Measurements from ENCODE around the gene TBCCD1.

TBCCD1 gene

DNA sequence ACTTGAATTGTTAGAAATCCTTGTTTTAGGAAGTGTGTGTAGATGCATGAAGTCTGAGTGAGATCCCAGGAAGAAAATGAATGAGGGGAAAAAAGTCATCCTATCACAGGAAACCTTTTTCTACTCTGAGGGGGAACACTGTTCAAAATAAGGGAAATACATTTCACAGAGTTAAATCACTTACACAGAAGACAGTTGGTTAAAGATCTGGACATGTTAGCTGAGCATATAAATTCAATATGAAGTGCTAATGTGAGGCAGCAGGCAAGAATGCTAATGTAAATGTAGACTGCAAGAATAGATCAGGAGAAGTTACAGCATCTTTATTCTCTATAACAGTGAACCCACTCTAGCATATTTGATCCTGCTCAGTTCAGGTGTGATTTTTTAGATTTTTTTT, 2.6 kb downstream of the TBCCD1 start:
- in situ Hi-C loops (cut with MboI; ENCODE audit: low sequenced_read_pairs), result no loop called here

DNA sequence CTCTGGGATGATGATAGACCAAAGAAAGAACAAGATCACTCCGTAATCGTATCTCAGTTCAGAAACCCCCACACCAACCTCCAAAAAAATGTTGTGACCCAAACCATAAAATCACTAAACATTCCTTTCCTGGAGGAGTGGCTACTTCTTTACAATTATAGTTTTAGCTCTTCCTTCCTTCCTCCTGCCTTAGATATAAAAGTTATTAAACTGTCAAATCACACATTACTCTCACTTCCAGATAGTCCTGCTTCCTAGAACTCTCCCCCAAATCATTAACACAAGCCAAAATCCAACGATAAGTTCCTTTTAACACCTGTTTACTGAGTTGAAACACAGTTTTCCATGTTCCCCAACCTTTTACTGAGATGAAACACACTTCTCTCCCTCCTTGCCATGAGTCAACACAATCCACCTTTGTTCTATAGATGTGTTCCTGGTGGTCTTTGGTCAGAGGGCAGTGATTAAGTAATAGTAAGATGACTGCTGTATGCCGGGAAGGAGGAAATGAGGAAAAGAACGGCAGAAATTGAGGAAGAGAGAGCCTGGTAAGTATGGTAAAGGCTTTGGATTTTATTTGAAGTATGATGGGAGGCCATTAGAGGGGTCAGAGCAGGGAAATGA, 14.6 kb downstream of the TBCCD1 start:
- in situ Hi-C loops (cut with MboI; ENCODE audit: low sequenced_read_pairs), result no loop called here

DNA sequence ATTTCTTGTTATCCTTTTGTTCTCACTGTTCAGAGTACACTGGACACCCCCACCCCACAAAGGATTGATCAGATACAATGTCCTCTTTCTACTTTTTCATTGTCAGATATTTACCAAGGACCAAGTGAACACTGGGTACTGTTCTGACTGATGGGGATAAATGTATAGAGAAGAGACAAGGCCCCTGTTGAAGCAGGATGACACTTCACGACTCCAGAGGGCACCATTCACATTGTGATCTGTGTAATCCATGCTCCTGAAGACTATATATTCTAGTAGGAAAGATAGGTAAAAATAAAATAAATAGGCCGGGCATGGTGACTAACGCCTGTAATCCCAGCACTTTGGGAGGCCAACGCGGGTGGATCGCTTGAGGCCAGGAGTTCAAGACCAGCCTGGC, 15.8 kb downstream of the TBCCD1 start:
- in situ Hi-C loops (cut with MboI; ENCODE audit: low sequenced_read_pairs), result no loop called here

DNA sequence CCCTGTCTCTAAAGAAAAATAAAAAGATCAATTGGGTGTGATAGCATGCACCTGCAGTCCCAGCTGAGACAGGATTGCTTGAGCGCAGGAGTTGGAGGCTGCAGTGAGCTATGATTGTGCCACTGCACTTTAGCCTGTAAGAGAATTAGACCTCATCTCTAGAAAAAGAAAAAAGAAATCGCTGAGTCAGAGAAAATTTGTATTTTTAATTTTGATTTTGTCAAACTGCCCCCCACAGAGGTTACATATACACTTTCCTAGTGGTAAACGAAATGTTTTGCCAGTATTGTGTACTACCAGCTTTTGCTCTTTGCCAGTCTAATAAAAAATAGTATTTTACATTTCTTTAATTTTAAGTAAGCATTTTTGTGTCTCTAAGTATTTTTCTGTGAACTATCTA, 17.6 kb downstream of the TBCCD1 start:
- in situ Hi-C loops (cut with MboI; ENCODE audit: low sequenced_read_pairs), result loop anchor here (10.0 kb wide), 1 partner anchor 565 kb away; no protein-coding TSS in a partner anchor

DNA sequence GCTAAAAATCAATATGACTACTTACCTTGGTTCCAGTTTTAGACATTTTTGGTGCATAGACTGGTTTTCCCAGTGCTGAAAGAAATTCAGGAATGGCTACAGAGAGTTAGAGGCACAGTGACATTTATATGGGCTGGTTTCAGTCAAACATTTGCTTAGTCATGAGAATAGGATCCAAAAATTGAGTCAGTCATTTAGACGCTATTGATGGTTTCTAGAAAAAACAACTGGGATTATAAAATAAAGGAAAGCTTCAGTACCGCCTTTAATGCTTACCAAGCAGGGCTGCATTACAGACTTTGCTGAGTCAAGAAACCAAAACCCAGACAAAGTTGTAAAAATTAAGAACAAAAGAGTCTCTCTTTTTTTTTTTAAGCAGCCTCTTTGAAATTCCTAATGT, 22.9 kb downstream of the TBCCD1 start, which contains the start of gene CRYGS:
Gene CRYGS, minus strand, starts transcription at position 100 of the 400 bp plus-strand sequence. Its CDS starts 54 bp downstream, at position 46.
- in situ Hi-C loops (cut with MboI; ENCODE audit: low sequenced_read_pairs), result loop anchor here (10.0 kb wide), 1 partner anchor 559 kb away; no protein-coding TSS in a partner anchor

DNA sequence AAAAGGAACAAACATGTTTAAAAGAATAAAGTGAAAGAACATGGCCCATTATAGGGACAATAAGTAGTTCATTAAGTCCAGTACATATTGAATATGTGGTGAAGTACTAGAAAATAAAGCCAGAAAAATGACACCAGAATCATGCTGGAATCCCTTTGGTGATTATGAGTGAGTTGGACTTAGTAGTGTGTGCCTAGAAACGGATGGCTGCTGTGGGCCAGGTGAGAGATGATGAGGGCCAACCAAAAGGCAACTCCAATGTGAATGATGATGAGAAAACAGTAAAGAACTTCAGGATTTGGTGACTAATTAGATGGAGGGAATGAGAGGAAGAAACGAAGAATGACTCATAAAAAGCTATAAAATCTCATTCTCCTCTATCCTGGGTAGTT, 26.3 kb downstream of the TBCCD1 start:
- in situ Hi-C loops (cut with MboI; ENCODE audit: low sequenced_read_pairs), result loop anchor here (10.0 kb wide), 1 partner anchor 556 kb away; no protein-coding TSS in a partner anchor

DNA sequence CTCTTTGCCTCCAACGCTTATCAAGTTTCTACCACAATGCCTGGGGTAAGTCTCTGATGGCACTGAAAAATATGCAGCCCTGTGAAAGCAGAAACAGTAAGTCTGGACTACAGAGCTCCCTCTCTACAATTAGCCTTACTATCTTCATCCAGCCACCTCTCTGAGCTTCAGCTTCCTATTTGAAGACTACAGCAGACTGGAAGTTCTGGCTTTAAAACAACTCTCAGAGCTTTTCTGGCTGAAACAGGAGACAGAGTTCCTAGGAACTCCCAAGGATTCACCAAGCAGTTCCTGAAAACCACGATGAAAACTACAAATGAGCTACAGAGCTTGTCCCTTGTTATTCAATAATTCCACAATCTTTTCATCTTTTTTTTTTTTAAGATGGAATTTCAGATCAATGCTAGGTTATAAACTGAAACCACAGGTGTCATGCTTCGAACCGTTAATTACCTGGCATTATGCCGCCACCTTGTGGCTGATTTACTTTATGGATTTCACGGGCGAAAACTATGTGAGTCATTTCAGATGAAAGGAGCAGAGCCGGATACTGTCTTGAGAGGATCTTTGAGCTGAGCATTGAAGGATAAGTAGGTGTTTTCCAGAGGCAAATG, 26.8 kb downstream of the TBCCD1 start:
- in situ Hi-C loops (cut with MboI; ENCODE audit: low sequenced_read_pairs), result loop anchor here (10.0 kb wide), 1 partner anchor 556 kb away; no protein-coding TSS in a partner anchor

DNA sequence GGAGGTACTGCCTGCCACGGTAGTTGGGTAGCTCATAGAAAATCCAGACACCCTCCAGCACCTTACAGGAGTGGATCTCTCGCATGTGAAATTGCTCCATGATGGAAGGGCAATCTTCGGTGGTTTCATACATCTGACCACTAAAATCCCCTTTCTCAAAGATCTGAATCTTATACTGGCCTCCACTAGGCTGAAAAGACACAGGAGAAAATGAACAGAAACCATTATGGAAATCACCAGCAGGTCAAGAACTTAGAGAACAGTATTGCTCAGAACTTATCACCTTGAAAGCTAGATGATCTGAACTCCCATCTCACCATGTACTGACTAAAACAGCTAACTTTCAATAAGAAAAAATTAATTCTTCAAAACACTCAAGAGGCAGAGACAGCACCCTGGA, 28.4 kb downstream of the TBCCD1 start:
- in situ Hi-C loops (cut with MboI; ENCODE audit: low sequenced_read_pairs), result loop anchor here (10.0 kb wide), 1 partner anchor 284 kb away; no protein-coding TSS in a partner anchor

DNA sequence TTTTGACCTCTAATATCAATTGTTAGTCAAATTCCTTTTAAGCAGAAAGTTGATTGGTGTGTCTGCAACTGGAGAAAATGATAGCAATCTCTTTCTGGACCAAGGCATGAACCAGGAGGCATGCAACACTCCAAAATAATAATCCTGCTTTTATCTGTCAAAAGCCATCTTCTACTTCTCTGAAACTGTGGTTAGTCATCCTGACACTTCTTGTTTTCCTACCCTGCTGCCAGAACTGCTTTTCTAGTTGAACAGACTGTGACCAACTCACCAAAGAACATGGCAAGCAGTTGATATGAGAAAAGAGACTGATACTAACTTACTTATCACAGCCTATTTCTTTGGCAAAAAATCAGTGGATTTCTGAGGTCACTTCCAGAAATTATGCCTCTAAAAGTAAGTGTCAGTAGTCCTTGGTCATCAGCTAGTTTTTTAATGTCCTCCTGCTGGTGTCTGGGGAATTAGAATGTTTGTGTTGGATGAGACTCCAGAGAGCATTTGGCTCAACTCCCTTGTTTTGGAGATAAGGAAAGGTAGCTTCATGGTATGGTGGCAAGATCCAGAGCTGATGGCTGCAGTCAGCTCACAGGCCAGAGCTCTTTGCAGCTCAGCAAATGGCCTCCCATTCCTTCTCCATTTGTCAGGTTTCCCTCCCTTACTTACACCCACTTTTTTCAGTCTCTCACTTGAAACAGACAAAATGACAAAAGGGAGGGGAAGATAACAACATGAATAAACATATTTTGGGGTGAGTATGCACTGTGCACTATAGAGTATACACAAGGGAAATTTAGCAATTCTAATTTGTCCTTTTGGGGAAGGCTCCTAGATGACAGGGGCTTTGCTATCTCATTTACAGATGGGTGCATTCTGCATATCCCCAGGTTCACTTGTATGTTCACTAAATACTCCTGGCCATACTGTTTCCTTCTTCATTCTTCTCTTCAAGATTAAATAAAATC, 30.0 kb downstream of the TBCCD1 start:
- in situ Hi-C loops (cut with MboI; ENCODE audit: low sequenced_read_pairs), result loop anchor here (10.0 kb wide), 1 partner anchor 282 kb away; no protein-coding TSS in a partner anchor

DNA sequence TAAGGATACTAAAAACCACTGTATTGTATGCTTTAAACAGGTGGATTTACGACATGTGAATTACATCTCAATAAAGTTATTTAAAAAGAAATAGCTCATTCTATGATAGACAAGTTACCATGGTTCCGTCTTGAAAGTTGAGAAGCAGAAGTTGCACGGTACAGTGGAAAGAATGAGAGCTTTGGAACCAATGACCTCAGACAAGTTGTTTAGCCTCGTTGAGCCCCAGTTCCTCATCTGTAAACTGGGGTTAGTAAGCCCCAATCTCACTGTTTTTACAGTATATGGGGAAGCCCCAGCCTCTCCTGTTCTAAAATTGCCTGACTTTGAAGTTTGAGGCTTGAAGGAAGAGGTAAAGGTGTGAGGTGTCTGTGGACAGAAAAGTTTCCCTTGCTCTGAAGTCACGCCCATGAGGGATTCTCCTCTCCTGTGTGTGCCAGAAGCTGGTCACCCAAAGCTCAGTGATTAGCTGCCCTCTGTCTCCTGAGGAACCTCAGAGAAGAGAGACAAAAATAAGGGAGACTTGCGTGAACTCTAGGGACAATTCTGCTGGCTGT, 32.9 kb downstream of the TBCCD1 start:
- in situ Hi-C loops (cut with MboI; ENCODE audit: low sequenced_read_pairs), result loop anchor here (10.0 kb wide), 1 partner anchor 279 kb away; no protein-coding TSS in a partner anchor

DNA sequence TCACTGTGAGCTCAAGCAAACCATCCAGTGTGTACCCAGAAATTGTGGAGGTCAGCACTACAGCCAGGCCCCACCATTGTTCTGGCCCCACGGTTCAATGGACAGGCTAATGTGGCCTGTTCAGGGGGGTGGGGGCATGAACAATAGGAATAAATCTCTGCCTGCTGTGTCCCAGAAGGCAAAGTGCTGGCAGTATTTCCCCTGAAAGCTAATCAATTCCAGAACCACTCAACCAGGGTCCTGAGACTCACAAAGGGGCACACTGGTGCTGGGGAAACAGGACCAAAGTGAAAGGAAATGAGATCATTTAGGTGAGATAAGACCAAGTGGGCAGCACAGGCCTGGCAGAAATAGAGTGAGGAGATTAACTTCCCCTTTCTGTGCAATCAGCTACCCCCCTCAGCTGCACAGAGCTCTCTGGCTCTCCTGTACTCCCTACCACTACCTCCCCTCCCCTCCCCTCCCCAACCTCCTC, 34.5 kb downstream of the TBCCD1 start:
- in situ Hi-C loops (cut with MboI; ENCODE audit: low sequenced_read_pairs), result loop anchor here (10.0 kb wide), 1 partner anchor 278 kb away; no protein-coding TSS in a partner anchor

DNA sequence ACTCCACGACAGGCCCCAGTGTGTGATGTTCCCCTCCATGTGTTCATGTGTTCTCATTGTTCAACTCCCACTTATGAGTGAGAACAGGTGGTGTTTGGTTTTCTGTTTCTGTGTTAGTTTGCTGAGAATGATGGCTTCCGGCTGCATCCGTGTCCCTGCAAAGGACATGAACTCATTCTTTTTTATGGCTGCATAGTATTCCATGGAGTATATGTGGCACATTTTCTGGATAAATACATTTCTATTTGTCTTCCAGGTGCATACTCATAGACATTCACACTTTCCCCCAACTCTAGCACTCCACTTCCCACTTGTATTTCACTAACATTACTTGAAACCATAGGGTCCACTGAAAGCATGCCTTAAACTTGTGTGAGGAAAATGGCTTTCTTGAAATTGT, 35.4 kb downstream of the TBCCD1 start:
- in situ Hi-C loops (cut with MboI; ENCODE audit: low sequenced_read_pairs), result loop anchor here (10.0 kb wide), 1 partner anchor 277 kb away; no protein-coding TSS in a partner anchor

DNA sequence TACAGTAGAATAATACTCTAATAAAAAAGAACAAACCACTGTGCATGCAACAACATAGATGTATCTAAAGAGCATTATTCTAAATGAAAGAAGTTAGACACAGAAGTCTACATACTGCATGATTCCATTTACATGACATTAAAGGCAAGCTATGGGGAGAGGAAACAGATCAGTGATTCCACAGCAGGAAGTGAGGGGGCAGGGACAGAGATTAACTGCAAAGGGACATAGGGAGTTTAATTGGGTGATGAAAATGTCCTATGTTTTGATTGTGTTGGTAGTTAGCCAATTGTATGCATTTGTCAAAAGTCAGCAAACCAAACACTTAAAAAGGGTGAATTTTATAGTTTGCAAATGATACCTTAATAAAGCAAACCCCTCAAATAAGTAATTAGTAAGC, 36.7 kb downstream of the TBCCD1 start:
- in situ Hi-C loops (cut with MboI; ENCODE audit: low sequenced_read_pairs), result loop anchor here (10.0 kb wide), 1 partner anchor 276 kb away; no protein-coding TSS in a partner anchor

DNA sequence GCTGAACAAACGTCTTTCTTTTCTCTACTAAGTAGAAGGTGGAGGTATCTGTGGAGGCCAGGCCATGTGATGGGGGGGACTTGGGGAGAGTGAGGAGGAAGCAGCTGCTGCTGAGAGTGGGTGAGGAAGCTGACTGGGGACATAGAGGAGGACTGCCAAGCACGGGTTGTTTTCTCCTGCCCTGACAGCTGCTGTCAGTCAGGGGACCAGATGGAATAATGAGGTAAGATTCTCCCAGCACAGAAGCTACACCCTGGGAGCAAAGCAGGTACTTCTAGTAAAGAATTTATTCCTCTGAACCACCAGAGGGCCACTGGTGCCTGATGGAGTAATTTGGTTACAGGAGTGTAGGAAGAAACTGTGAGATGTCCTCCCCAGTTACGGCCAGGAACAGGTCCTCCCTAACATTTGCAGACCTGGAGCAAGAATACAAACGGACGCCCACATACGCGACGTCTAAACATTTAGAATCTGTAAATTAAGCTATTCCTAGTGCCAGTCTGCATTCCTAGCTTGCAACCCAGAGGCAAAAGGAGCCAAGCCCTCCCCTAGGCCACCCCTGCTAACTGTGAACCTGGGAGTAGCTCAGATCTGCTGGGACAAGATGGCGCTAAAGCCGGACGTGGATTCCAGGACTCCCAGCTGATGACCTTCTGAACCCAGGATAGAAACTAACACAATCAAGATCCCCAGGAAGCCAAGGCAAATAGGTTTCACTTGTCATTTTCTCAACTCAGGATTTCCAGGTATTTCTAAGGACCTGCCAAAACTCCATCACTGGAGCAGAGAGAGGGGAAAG, 37.7 kb downstream of the TBCCD1 start:
- in situ Hi-C loops (cut with MboI; ENCODE audit: low sequenced_read_pairs), result no loop called here

DNA sequence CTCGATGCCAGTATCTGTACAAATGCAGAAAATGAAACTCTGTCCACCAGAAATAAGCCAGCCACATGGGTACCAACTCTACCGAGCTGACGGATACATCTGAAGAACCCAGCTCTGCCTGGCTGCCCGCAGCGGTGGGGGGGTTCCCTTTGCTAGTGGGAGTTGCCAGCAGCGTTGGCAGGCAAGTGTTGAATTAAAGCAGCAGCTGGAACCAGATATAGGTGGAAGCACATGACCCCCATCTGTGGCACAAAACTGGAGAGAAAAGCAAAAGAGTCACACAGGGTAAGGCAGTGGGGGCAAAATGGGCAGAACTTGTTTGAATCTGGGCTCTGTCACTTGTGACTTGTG, 40.9 kb downstream of the TBCCD1 start:
- in situ Hi-C loops (cut with MboI; ENCODE audit: low sequenced_read_pairs), result no loop called here

DNA sequence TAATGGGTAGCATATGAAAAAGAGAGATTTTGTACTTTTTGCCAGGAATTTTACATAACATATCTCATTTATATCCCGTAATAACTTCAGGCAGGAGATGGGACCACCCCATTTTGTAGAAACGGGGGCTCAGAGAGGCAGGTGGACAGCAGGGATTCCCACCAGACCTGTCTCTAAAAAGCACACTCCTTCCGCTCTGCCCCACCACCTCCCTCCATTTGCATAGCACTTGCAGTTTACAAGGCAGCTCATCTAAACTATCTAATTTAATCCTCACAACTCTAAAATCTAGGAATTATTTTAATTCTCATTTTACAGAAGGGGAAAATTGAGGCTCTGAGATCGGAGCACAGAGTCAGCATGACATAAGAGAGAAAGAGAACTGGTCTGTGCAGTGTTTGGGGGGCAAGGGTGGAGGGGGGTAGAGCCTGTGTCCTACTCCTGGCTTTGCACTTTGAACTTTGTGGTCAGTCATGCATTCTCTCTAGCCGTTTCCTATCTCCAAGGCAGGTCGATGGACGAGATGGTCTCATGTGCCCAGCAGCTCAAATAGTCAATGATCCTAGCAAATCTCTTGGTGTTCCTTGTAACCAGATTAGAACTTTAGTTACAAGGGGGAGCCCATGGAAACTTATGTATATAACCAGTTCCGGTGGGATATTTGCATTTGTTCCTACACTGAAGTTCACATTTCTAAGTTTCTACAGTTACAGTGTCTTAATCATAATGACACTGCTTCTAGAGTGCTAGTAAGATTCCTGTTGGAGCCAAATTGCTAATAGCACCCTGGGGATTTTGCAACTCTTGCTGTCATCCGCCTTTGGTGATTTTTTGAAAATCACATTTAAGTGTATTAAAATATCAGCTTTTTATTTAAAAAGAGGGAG, 41.5 kb downstream of the TBCCD1 start:
- in situ Hi-C loops (cut with MboI; ENCODE audit: low sequenced_read_pairs), result no loop called here

DNA sequence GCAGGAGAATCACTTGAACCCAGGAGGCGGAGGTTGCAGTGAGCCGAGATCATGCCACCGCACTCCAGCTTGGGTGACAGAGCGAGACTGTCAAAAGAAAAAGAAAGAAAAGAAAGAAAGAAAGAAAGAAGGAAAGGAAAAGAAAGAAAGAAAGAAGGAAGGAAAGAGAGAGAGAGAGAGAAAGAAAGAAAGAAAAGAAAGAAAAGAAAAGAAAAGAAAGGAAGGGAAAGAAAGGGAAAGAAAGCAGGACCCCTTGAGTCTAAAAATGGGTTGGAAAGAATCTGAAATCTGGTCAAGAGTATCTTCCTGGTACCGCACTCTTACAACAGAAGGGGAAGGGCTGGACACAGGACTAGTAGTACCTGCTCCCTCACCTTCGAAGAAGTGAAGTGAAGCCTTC, 42.5 kb downstream of the TBCCD1 start:
- in situ Hi-C loops (cut with MboI; ENCODE audit: low sequenced_read_pairs), result no loop called here

DNA sequence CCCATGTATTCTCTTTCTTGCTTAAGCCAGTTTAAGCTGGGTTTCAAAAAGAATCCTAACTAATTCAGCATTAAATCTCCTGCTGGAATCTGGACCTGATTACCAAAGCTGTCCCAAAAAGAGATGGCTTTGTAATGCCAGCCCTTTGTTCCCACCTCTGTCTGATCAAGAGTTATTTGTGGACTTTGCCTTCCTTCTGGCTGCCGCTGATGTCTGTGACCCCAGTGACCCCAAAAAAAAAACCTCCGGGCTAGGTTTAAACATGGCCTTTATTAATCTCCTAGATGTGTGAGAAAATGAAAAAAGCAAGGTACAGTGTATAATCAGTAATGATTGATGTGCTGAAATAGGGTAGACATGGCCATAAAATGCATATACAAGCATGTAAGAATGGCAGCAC, 43.7 kb downstream of the TBCCD1 start:
- in situ Hi-C loops (cut with MboI; ENCODE audit: low sequenced_read_pairs), result no loop called here

DNA sequence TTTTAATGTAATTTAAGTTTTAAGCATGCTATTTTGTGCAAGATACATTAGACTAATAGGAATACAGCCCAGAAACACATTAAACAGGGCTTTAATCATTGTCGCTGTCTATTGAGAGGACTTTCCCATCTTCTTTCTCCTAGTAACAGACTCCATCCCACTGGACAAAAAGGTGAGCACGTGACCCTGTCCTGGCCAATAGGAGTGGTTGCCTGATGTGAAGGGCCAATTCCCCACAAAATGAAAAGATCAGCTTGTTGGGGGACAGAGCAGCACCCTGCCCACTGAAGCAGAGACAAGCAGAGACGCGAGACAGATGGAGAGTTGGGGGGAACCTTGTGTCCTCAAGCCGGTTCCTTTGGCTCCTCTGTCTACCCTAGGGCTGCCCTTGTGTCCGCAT, 44.1 kb downstream of the TBCCD1 start:
- in situ Hi-C loops (cut with MboI; ENCODE audit: low sequenced_read_pairs), result no loop called here

Measured in HL-60/S4 treated with phorbol 12-myristate 13-acetate at 8.2 ng/mL for 4 days and 3 days (cell line).